GM21360 (cell line): ENCODE data around the gene PRKAR1B.

Experiments
- ATAC-seq: cut with Tn5 transposase; IDR thresholded peaks from one replicate; pipeline ENCODE4 v1.9.1; 2021; ENCODE audit warnings: mild to moderate bottlenecking, moderate library complexity; ENCODE audit not compliant: unreplicated experiment

PRKAR1B gene

DNA sequence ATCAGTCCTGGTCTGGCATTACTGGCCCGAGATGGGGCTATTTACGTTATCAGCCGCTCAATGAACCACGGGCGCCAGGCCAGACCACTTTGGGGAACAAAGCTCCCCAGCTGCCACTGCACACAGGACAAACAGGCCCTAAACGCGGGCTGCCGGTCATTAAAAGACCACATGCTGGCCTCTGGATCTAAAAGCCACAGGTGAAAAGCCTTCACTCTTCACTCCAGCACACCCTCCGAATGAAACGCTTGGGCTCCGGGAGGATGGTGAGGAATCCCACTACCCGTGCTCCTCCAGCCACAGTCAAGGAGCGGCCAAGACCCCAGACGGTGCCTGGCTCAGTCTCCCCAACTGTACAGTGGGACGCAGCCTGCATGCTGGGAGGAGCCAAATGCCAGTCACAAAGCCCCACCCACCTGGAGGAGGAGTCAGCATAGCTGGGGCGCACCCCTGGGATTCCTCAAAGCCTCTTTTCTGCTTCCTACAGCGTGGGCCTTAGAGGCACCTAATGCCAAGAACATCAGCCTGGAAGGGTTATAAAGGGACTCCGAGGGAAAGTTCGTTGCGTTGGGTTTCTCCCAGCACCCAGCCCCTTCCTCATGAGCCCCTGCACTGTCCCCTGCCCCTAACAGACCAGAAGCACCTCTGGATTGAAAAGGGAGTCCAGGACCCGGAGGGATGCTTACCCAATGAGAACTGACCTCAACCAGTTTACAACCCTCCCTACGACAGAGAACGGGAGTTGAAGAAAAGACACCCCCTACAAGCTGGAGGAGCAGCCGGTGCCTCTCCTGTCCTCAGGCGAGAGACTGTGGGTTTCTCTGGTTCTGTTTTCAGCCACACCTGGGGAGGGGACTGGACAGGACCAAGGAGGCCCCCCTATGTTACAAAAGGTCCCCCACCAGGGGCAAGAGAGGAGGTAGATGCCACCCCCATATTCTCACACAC lies 212.2 kb downstream of the PRKAR1B start:
- no peak for ATAC-seq

DNA sequence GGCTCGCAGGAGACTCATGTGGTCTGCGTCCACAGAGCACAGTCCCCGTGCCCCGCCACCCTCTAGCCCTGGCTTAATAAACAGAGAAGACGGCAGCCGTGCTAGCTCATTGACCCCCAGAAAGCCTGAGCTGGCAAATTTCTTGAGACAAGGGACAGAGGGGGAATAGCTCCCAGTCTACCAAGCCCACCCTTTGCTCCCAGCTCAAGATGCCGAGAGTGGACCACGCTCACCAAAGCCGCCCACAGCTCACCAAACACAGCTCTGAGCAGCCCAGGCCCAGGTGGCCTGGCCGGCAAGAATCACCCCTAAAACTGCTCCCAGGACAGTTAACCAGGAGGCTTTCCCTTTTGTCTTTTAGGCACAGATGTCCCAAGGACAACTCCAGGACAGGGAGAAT lies 212.8 kb downstream of the PRKAR1B start:
- ATAC-seq: no peak

DNA sequence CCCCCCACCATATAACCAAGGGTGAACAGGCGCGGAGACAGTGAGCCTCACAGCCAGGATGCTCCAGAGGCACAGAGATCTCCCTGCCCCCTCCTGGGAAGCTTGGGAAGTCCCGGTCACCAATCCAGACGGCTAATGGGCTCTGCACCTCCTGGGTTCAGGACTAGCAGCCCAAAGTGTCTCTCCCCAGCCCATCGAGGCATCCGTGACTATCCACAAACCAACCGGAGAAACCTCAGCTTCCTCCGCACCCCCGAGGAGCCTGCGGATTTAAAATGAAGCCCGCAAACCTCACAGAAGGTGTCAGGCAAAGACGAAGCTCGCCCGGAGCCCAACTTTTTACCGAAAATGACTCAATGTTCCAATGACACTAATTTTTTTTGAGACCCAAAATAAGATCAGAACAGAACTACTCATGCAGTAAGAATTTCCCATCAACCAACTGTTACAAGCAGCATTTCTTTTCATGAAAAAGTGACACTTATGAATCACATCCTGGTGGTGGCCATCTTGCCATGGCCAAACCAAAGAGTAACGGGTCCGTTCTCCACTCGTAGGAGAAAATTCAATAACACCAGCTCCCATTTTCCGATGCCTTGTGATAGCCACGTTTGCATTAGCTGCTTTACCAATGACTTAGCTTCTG lies 213.4 kb downstream of the PRKAR1B start:
- ATAC-seq: no peak

DNA sequence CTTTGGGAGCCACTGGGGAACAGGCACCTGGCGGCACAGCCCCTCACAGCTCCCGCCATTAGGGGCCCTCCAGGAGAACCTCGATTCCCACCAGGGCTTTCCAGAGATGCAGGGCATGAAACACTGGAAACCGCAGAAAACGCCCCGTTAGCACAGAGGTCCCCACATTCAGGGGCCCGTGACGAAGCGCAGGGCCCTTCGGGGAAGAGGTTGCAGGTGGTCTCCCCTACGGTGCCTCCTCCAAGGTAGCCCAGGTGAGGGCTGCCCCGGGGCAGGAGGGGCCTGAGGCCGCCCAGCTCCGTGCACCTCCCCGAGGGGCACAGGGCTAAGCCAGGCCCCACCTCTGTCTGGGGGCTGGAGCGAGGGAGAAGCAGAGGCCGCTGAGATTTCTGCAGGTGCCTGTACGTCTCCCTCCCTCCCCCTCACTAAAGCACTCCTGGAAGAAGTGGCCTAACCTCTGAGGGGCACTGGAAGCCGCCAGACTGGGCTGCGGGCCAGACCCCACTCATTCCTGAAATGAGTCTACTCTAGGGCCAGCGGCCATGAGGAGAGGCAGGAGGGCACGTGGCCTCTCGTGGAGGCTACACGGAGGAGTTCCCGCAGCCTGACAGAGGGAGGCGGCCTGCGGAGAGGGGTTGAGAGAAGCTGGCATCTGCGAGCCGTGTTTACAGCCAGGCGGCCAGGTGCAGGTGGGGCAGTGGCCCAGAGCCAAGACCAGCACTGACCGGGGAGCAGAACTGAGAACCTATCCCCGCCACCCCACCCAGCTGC lies 214.4 kb downstream of the PRKAR1B start:
- no peak for ATAC-seq

DNA sequence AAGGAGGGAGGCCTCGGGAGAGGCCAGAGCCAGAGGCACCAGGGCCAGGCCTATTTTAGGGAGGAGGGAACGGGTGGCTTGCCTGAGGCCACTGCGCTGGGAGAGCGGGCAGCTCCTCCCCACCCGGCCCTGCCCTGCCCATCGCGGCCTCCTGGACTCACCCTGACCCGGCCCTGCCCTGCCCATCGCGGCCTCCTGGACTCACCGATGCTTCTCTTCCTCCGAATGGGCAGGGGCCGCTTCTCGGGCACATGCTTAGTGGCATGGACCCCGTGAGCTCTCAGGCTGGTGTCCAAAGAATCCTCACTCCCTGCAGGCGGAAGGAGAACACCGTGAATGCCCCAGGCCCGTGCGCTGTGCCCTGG lies 215.0 kb downstream of the PRKAR1B start:
- ATAC-seq: no peak

DNA sequence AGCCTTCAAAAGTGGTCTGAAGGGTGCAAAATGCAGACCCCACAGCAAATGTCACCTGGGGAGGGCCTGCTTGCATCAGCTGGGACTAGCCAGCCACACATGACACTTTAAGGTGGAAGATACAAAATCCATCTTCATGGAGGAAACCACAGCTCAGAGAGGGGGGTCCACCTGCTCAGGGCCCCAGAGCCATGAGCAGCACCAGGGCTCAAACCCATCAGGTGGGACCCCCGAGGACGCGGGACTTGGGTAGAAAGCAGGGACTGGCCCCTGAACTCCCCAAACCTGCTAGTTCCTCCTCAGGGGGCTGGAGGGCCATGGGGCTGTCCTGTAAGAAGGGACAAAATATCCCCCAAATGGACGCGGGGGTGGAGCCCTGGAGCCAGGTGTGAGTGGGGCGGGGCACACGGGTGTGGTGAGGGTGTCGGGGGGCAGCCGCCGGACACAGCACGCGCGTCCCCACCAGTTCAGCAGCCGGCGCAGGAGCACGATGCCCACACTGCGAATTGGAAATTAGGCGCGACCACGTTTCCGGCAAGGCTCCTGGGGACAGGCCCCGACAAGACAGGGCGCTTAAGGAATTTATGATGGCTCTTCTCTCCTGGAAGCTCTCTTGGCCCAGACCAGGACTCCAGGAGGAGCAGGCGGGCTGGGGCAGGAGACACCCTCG lies 215.5 kb downstream of the PRKAR1B start:
- ATAC-seq: no peak

DNA sequence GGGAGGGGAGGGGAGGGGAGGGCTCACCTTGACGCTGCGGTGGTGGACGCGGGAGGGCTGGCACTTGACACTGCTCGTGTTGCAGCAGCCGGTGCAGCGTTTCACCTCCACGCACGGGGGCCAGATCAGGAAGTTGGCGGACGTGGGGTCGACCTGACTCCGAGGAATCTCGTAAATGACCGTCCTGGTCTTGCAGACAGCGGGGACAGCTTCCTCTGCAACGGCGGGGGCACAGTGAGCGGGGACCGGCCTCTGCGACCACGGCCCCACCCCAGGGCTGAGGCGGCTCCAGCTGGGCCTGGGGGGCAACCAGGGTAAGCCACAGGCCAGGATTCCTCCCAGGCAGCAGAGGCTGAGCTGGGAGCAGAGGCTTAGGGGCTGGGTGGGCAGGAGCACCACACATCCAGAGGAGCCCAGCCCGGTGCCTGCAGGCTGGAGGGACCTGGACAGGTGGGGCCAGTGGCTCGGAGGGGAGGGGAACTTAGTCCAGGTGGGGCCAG lies 216.2 kb downstream of the PRKAR1B start:
- ATAC-seq: no peak

DNA sequence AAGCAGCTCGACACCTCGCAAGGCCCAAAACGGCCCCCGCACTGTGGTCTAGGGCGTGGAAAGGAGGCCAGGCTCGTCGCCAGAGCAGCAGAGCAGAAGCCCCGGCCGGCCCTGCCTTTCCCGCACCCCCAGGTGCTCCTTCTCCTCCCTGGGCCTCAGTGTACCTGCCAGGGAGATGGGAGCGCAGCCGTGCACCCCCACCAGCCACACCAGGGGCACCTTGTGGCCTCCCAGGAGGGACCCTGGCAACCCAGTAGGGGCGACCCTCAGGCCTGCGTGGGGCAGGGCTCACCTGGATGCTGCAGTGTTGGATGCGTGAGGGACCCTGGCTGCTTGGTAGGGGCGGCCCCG lies 217.0 kb downstream of the PRKAR1B start:
- no peak for ATAC-seq

DNA sequence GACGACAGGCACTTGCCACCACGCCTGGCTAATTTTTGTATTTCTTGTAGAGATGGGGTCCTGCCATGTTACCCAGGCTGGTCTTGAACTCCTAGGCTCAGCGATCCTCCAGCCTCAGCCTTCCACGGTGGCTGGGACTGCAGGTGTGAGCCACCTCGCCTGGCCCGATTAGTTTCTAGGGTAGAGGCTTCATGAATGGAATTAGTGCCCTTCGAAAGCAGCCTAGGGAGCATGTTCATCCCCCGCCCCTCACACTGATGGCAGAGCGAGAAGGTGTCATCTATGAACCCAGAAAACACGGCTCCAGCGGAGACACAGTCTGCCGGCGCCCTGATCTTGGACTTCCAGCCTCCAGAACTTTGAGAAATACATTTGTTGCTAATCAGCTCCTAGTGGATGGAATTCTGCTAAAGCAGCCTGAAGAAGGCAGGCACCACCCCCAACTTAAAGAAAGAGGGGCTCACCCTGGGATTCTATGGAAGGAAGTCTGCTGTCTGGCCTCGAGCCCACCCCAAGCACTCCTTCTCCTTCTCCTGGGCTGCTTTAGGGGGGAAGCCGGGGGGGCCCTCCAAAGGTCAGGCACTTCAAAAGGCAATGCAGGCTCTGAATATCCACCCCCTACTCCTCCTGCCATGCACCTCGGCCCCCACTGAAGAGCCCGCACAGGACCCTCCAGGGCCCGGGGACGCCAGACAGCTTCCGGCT lies 217.5 kb downstream of the PRKAR1B start:
- ATAC-seq: no peak

DNA sequence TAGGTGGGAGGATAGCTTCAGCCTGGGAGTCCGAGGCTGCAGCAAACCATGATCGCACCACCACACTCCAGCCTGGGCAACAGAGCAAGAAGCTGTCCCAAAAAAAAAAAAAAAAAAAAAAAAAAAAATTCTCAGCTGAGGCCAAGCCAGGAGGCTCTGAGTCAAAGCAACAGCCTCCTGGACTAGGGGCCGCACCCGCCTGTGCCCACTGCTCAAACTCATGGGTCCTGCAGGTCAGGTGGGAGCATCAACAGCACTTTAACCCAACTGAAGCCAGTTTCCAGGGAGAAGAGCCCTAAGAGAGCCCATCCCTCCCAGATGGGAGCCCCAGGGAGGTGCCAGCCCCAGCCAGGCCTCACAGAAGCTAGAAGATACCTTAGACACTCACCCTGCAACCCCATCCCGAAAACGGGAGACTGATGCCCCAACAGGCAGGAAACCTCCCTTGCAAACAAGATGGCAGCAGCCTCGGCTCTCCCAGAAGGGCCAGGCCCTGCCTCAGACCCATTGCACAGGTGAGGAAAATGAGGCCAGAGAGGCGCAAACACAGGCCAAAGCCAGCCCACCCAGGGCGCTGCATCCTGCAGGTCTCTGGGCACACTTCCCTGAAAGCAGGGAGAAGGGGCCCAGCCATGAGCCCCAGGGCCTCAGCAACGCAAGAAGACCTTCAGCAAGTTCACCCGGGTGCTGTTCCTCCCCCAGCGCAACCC lies 218.5 kb downstream of the PRKAR1B start:
- no peak for ATAC-seq

DNA sequence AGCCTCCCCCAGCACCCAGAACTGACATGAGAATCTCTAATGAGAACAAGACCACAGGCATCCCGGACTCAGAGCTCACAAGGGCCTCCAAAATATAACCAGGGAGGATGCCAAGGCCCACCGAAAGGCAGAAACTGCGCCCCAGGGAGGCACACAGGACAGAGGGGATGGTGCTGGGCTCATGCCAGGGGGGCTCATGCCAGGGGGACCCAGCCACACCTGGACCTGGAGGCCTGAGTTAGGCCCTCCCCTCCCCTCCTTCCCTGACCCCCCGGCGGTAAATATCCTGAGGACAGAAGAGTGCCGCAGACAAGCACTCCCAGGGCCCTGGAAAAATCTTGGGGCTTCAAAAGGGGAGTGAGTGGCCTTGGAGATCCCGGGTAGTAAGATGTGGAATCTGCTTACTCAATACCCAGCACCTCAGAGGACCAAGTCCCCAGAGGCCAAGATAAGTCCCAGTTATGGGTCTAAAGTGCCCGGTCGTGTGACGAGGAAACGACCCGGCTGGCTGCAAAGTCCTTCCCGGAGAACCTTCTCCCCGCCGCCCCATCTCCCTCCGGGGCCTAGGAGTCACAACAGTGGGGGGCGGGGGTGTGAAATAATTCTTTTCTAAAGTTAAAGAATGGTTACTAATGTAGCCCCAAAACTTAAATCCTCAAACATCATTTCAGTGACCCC lies 219.3 kb downstream of the PRKAR1B start:
- no peak for ATAC-seq

DNA sequence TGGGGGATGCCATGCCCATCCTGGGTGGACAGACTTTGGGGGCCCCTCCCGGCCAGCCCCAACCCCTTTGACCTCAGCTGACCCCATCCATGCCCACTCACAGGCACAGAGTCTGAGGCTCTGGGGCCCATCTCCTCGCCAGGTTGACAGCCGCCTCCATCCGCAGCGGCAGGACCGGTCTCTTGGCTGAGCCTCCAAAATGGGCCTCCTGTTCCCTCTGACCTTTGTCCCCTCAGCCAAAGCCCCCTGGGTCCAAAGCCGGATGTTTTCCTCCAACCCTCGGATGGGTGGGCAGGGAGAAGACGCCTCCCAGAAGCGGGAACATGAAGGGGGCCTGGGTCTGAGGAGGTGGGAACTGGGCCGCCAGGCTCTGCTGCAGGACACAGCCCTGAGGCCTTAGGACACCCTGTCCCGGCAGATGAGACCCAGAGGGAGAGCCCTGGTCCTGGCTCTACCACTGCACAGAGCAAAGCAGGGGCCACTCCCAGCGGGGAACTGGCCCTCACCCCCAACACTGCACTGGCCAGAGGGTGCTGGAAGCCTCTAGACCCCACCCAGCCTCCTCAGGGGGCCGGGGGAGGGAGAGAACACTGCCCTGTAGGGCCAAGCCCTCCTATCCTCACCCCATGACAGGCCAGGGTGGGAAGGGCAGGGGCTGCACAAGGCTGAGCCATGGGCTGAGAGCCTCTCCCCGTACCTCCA lies 220.0 kb downstream of the PRKAR1B start:
- ATAC-seq: no peak

DNA sequence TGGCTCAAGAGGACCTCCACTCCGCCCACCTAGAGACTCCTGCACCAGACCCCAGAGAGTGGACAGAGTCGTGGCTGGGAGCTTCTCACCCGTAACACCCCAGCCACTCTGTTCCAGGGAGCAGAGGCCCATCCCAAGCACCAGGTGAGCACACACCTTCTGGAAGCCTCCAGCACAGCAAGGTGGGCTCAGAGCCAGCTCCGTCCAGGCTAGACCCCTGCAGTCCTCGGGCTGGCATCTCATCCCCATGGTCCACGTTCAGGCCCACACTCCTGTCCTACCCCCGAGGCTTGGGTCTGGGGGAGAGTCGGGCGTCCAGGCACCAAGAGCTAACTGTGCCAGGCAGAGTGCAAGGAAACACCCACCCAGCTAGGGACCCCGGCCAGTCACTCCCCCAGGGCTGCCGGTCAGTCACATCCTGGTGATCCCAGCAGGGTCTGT lies 220.7 kb downstream of the PRKAR1B start:
- ATAC-seq: no peak

DNA sequence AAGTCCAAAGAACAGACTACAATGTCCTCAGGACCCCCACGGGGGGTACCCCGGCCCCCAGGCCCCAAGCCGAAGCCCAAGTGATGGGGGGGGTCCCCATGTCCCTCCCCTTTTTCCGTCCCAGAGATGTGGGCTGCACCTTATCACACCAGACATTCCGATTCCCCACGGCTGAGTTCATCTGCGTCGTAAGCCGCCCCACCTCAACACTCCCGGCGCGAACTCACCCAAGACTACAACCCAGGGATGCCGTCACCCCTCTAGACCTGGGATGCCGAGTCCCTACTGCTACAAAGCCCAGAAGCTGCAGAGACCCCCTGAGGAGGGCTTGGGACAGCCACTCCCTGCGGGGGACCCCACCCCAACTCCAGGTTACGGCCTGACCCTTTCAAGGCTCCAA lies 221.9 kb downstream of the PRKAR1B start:
- ATAC-seq: no peak

DNA sequence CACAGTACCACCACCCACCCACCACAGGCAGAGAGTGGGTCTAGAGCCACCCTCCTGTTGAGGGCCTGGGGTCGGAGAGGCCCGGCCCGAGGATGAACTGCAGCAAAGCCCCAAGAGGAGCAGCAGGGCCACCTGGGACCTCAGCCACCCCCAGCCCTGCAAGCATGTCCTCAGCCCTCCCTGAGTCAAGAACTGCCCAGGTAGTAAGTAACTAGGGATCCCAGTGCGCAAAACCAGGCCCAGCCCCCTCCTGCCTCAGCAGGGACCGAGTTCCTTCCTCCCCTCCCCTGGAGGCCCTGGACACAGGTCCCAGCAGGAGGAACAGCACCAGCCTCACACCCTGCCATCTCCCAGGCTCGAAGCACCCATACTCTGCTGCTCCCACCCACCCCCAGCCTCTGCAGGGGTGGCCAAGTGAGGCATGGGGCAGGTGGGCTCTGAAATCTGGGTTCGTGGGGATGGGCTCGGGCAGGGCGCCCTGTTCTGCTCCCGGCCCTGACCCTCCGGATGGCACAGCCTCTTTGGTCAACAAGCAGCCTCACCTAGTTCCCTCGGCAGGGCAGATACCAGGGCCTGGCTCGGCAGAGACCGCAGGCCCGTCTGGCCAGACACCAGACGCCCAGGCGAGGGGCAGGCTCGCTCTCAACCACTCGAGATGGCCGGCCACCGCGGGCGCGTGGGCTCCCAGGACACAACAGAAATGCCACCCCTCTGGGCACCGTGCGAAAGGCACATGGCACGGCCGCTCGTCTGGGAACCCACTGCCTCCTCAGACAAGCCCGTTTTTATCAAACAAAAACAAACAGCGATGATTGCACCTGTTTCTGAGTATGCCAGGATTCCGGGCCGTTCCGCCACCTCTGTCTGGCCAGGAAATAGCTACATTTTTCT lies 222.6 kb downstream of the PRKAR1B start:
- no peak for ATAC-seq

DNA sequence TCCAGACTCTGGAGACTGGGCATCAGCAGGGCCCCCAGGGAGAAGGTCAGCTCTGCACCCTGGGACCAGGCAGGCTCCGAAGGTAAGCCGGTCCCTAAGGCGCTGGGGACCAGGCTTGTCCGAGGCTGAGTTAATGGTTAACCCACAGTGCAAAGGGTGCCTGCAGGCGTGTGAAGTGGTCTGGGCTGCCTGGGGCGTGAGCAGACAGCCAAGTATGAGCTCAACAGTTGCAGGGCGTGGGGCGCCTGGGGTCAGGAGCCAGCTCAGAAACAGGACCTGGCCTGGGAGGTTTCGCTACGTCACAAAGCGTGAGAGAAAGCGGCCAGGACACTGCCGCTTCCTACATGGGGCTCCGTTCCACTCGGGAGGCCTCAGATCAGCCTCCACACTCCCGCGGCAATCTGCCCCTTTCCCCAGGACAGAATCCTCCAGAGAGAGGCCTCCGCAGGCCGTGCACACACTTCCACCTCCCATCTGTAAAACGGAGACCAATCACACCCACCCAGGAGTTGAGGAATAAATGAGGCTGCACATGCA lies 223.4 kb downstream of the PRKAR1B start:
- no peak for ATAC-seq

DNA sequence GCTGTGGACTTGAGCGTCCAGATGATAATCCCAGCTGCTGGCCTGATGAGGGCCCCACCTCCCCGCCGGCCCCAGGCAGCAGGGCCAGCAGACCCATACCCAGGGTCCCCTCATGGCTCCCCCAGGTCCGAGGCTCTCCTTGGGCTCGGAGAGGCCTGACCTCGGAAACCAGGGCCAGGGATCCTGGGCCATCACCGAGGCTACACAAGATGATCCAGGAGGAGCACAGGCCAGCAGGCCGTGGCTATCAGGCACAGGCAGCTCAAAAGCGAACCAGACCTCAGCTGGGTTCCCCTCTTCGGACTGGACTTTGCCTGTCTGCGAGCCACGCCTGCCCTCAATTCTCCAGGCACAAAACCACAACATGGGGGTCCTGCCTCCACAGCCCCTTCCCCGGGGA lies 224.8 kb downstream of the PRKAR1B start:
- no peak for ATAC-seq
